C4-2B (cell line): ENCODE results near the gene STAB2.

ENCODE experiments used
- CTCF ChIP-seq: fragments of 450-650 bp; conservative IDR thresholded peaks from 2 replicates; pipeline ENCODE4 v1.5.1; 2017; ENCODE audit warnings: mild to moderate bottlenecking
- ZFX ChIP-seq: fragments of 450-650 bp; IDR thresholded peaks from 2 replicates; pipeline ENCODE4 v1.6.1; 2017

DNA sequence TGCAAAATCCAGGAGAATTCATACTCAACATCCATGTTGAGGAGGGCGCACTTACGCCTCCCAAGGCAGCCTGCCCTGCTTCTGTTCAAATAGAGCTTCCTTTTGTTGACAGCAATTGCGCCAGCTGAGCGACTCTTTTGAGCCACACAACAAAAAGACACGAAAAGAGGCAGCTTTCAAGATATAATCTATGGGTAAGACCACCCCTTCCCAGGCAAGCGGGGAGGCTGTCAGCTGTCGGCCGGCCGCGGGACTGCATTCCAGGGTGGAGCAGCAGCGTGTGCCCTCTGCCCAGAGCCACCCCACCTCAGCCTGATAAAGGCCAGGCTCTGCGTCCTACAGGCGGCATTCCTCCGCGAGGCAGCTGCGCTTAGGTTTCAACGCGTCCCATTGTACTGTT, 15.8 kb upstream of the STAB2 start:
- TF ChIP-seq CTCF, result no peak
- TF ChIP-seq ZFX, result no peak
